GM12892 (cell line): ENCODE measurements around the gene PHYHIPL.
"Not testable (repeated sequence)": the region's sequence is repeated elsewhere in the genome, so short reads cannot be mapped to it uniquely, and the experiment has no call there.

ENCODE experiments used
- DNase-seq: peaks from one replicate; pipeline ENCODE4 v3.0.0; 2011; ENCODE audit not compliant: insufficient read length
- FAIRE-seq: peaks from 2 replicates; lab custom pipeline; 2011; peaks lifted over from hg19 to GRCh38; lab: Jason Lieb, UNC
- POLR2A ChIP-seq: IDR thresholded peaks from 2 replicates; pipeline ENCODE4 v1.6.1; 2011; ENCODE audit warnings: low read depth, low read length, control low read depth
- POLR2AphosphoS5 ChIP-seq: IDR thresholded peaks from 2 replicates; pipeline ENCODE4 v1.6.1; 2011; ENCODE audit warnings: low read depth, low read length, control low read depth
- TAF1 ChIP-seq: IDR thresholded peaks from 2 replicates; pipeline ENCODE4 v1.6.1; 2011; ENCODE audit warnings: low read depth, mild to moderate bottlenecking, control low read depth, low read length, borderline replicate concordance

PHYHIPL gene

DNA sequence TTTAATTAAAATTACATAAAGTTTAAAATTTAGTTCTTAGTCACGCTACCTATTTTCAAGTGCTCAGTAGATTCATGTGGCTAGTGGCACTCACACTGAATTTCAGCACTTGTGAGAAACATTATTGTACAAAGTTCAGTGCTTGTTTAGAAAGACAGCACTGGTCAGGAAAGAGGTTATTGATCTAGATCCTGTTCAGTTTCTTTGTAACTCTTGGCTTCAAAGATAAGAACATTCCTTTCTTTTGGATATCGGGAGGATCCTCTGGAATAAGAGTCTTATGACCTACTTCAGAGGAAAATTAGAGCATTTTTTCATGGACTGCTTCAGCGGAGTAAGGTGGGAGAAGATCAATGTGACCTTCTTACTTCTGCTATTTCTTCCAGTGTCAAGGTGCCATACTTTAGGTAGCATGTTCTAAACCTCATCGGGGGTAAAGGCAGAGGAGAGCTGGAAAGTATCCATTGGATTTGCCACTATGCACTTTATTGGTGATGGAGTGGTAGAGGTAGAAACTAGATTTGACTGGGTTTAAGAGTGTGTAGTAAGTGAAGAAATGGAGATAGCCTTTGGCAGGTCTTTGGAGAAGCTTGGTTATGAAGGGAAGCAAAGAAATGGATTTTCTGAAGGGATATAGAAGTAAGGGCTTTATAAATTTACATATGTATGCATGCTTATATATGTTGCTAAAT lies 39.9 kb downstream of the PHYHIPL start:
- FAIRE-seq (no peak), DNase-seq (no peak)
- TF ChIP-seq POLR2A (no peak), TAF1 (no peak), POLR2AphosphoS5 (no peak)

- DNase-seq: no peak
- TF ChIP-seq POLR2AphosphoS5 (no peak), TAF1 (no peak), POLR2A (no peak)
- FAIRE-seq: no peak
Observed at GRCh38 chr10:59222788-59223187, 46.3 kb downstream of the PHYHIPL start.

DNA sequence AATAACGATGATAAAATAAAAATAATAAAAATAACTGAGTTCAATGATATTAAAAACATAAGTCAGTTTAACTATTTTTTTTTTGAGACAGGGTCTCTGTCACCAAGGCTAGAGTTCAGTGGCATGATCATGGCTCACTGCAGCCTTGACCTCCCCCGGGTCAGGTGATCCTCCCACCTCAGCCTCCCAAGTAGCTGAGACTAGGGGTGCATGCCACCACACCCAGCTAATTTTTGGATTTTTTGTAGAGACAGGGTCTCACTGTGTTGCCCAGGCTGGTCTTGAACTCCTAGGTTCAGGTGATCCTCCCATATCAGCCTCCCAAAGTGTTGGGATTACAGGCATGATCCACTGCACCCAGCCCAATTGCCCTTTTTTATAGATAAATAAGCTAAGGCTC lies 47.2 kb downstream of the PHYHIPL start:
- not testable (repeated sequence) for DNase-seq, FAIRE-seq

GRCh38 chr10:59225211-59225610 lies 48.8 kb downstream of the PHYHIPL start:
- no peak for DNase-seq
- no peak for FAIRE-seq
- TF ChIP-seq POLR2AphosphoS5 (no peak), POLR2A (no peak), TAF1 (no peak)

GRCh38 chr10:59227136-59227673 lies 50.8 kb downstream of the PHYHIPL start:
- DNase-seq (no peak), FAIRE-seq (no peak)
- no peak for TF ChIP-seq POLR2A

- DNase-seq (no peak), FAIRE-seq (no peak)
- TF ChIP-seq POLR2A (no peak), POLR2AphosphoS5 (no peak), TAF1 (no peak)
Observed at GRCh38 chr10:59229441-59229840, 53.0 kb downstream of the PHYHIPL start.

DNA sequence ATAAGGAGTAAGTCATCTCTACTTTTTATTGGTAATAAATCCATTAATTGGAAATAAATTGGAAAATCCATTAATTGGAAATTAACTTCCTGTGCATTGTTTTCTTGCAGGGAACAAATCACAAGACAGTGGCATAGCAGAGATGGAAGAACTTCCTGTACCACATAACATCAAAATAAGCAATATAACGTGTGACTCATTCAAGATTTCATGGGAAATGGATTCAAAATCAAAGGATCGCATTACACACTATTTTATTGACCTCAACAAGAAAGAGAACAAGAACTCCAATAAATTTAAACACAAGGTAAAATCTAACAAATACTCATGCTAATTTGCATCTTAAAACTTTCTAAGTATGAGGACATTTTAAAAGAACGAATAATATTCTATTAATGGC lies 57.8 kb downstream of the PHYHIPL start:
- no peak for FAIRE-seq
- no peak for DNase-seq
- TF ChIP-seq POLR2AphosphoS5 (no peak), POLR2A (no peak), TAF1 (no peak)

- no peak for TF ChIP-seq TAF1
- TF ChIP-seq POLR2A: no peak
- FAIRE-seq (no peak), DNase-seq (no peak)
Observed at GRCh38 chr10:59234816-59235429, 58.5 kb downstream of the PHYHIPL start.

GRCh38 chr10:59236064-59236697 lies 59.7 kb downstream of the PHYHIPL start:
- no peak for FAIRE-seq
- TF ChIP-seq POLR2AphosphoS5 (no peak), TAF1 (no peak), POLR2A (no peak)
- no peak for DNase-seq

DNA sequence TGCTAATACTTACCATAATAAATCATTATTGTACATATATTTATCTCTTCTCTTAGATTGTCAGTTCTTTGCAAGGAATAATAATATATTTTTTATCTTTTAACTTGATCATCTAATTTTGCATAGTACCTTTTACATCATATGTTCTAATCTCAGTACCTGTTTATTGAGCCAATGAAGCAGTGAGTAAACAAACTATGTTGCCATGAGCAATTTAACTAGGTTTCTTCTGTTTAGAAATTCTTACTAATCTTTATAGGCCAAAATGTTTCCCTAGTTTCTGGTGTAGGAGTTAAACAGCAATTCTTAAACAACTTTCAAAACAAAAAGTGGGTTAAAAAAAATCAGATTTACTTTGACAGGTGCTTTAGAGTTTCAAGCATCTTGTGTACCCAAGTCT lies 61.3 kb downstream of the PHYHIPL start:
- no peak for DNase-seq
- no peak for FAIRE-seq
- TF ChIP-seq POLR2A (no peak), POLR2AphosphoS5 (no peak), TAF1 (no peak)

- FAIRE-seq, DNase-seq: not testable (repeated sequence)
Observed at GRCh38 chr10:59239108-59239507, 62.7 kb downstream of the PHYHIPL start.

DNA sequence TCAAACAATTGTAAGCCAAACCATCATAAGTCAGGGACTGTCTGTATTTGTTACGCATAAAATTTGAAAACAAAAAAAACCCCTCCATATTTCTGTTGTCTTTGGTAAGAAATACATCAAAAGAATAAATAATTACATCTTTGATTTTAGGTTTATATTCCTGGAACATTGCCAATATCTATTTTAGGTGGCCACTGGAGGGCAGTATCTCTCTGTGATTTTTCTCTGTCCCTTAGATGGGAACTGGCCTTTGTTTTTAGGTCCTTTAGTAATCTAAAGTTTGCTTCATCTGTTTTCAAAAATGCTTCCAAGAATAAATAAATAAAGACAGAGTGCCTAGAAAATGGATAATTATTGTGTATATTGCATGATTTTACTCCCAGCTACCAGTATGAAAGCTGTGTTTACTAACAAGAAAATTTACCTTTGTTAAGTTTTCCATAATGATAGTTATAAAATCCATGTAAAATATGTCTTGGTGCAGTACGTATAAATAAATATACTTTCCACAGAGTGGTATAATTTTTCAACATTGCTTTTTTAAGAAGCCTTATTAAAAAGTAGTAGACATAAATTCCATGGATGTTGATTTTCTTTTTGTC lies 64.2 kb downstream of the PHYHIPL start:
- DNase-seq: no peak
- TF ChIP-seq POLR2A (no peak), POLR2AphosphoS5 (no peak), TAF1 (no peak)

More for the DNA sequence above, 64.2 kb downstream of the PHYHIPL start:
- peak; percentile 76 for FAIRE-seq
